PC-9 (cell line): ENCODE results near the gene SSC5D. TPM values are rescaled to one million over a fixed set of nuclear protein-coding genes. Genes with fewer than 3 reads are reported as not detected.

Experiments used
- BruUV-seq: library from RNA; stranded (reverse); fragments of 400-500 nt; replicated peaks from 2 replicates; lab custom pipeline; 2021; lab: Mats Ljungman, UMichigan
- CTCF ChIA-PET: fragments of 300-600 bp; sonication (Branson Sonifier 250); formaldehyde crosslinking; loops from one replicate; lab custom pipeline; 2022; ENCODE audit warnings: antibody characterized with exemption; lab: Charles Lee
- POLR2A ChIA-PET: fragments of 300-600 bp; sonication (Branson Sonifier 250); formaldehyde crosslinking; loops from one replicate; lab custom pipeline; 2022; ENCODE audit warnings: antibody characterized with exemption; ENCODE audit not compliant: unreplicated experiment; lab: Charles Lee
- DNase-seq, 2 experiments: peaks; one replicate each; pipeline versions ENCODE4 v3.0.0 to v3.0.0-alpha.2; 2015 to 2022; ENCODE audit warnings: mixed read lengths in 1 of 2
- H2AFZ ChIP-seq: fragments of 200-600 bp; sonication (generic); 2 replicates; pipeline ENCODE4 v1.8.1; 2017; ENCODE audit warnings: antibody characterized with exemption
- H3F3A ChIP-seq: fragments of 200-600 bp; sonication (generic); 2 replicates; pipeline ENCODE4 v1.8.1; 2017; ENCODE audit warnings: antibody characterized with exemption, mild to moderate bottlenecking, low read depth; ENCODE audit not compliant: insufficient read depth
- H3K27ac ChIP-seq: fragments of 200-600 bp; sonication (generic); 2 replicates; pipeline ENCODE4 v1.6.1; 2016; ENCODE audit warnings: mixed run types
- H3K27me3 ChIP-seq: fragments of 200-600 bp; sonication (generic); 2 replicates; pipeline ENCODE4 v1.6.1; 2016; ENCODE audit warnings: low read depth, mixed run types; ENCODE audit not compliant: insufficient read depth
- H3K36me3 ChIP-seq: fragments of 200-600 bp; sonication (generic); 2 replicates; pipeline ENCODE4 v1.6.1; 2016; ENCODE audit warnings: low read depth, mixed run types
- H3K4me1 ChIP-seq: fragments of 200-600 bp; sonication (generic); replicated peaks from 2 replicates; pipeline ENCODE4 v1.6.1; 2016; ENCODE audit warnings: mixed run types; ENCODE audit not compliant: insufficient read depth
- H3K4me2 ChIP-seq: fragments of 200-600 bp; sonication (generic); 2 replicates; pipeline ENCODE4 v1.6.1; 2017; ENCODE audit warnings: mixed run types
- H3K4me3 ChIP-seq: fragments of 200-600 bp; sonication (generic); 2 replicates; pipeline ENCODE4 v1.6.1; 2016; ENCODE audit warnings: mixed run types
- H3K79me2 ChIP-seq: fragments of 200-600 bp; sonication (generic); 2 replicates; pipeline ENCODE4 v1.6.1; 2017; ENCODE audit warnings: low read depth, mixed run types
- H3K9me2 ChIP-seq: fragments of 200-600 bp; sonication (generic); 2 replicates; pipeline ENCODE4 v1.8.1; 2017; ENCODE audit warnings: mild to moderate bottlenecking; ENCODE audit not compliant: insufficient read depth
- H3K9me3 ChIP-seq: fragments of 200-600 bp; sonication (generic); 2 replicates; pipeline ENCODE4 v1.8.1; 2016; ENCODE audit warnings: low read depth; ENCODE audit not compliant: insufficient read depth
- H4K20me1 ChIP-seq: fragments of 200-600 bp; sonication (generic); 2 replicates; pipeline ENCODE4 v1.8.1; 2017; ENCODE audit not compliant: insufficient read depth
- CTCF ChIP-seq: fragments of 200-600 bp; sonication (generic); conservative IDR thresholded peaks from 2 replicates; pipeline ENCODE4 v1.6.1; 2017; ENCODE audit warnings: mixed run types, antibody characterized with exemption, mild to moderate bottlenecking, moderate library complexity
- EZH2 ChIP-seq: fragments of 200-600 bp; sonication (generic); IDR thresholded peaks from 2 replicates; pipeline ENCODE4 v1.8.0; 2017; ENCODE audit warnings: antibody characterized with exemption, low read depth
- intact Hi-C: fragments of 100-400 bp; cut with micrococcal nuclease; formaldehyde crosslinking; loops from one replicate; pipeline ENCODE4 v1.10.0; 2022; ENCODE audit not compliant: unreplicated experiment
- total RNA-seq: library from RNA; stranded (reverse); gene quantifications from 2 replicates; pipeline ENCODE4 v1.2.3, GENCODE V29; 2021

The SSC5D gene
- total RNA-seq, 1 experiment from 2014 or later = 3.9 TPM

- no TSS peak for BruUV-seq
- DNase-seq = no peak
- intact Hi-C loops = no loop called here
- H3K4me1 ChIP-seq = peaks cover 14% of the 10 kb centered on the region
- no peaks in the 10 kb centered on the region for H3K9me3 ChIP-seq
- H2AFZ ChIP-seq = no peak overlapping the region
- no peaks in the 10 kb centered on the region for H3K79me2 ChIP-seq
- H3K4me3 ChIP-seq = no peak overlapping the region
- H3K36me3 ChIP-seq = no peaks in the 10 kb centered on the region
- no peak overlapping the region for H3K4me2 ChIP-seq
- no peaks in the 10 kb centered on the region for H4K20me1 ChIP-seq
- no peaks in the 10 kb centered on the region for H3K27me3 ChIP-seq
- H3F3A ChIP-seq = peaks cover 32% of the 10 kb centered on the region
- H3K9me2 ChIP-seq = no peaks in the 10 kb centered on the region
- POLR2A ChIA-PET = no interaction called here
- CTCF ChIA-PET = no interaction called here
- TF ChIP-seq CTCF (no peak), EZH2 (no peak)
- H3K27ac ChIP-seq = no peak overlapping the region
Observed at GRCh38 chr19:55554741-55555152, 66.5 kb downstream of the SSC5D start.

GRCh38 chr19:55559684-55560083 lies 71.4 kb downstream of the SSC5D start:
- no peaks in the 10 kb centered on the region for H3K36me3 ChIP-seq
- TF ChIP-seq CTCF = no peak
- no peak for TF ChIP-seq EZH2
- no peak overlapping the region for H3K4me3 ChIP-seq
- H3K9me2 ChIP-seq = no peaks in the 10 kb centered on the region
- H3K4me2 ChIP-seq = no peak overlapping the region
- no peaks in the 10 kb centered on the region for H3K27me3 ChIP-seq
- POLR2A ChIA-PET = no interaction called here
- H3K79me2 ChIP-seq = no peaks in the 10 kb centered on the region
- no peak overlapping the region for H3K27ac ChIP-seq
- no peak overlapping the region for H2AFZ ChIP-seq
- intact Hi-C loops = no loop called here
- H3F3A ChIP-seq = peaks cover 13% of the 10 kb centered on the region; the same call in 1 of the 2 replicates
- H3K4me1 ChIP-seq = no peaks in the 10 kb centered on the region
- no TSS peak for BruUV-seq
- H3K9me3 ChIP-seq = peaks cover 6% of the 10 kb centered on the region; the same call in 1 of the 2 replicates
- H4K20me1 ChIP-seq = no peaks in the 10 kb centered on the region
- DNase-seq = no peak
- CTCF ChIA-PET = no interaction called here

GRCh38 chr19:55563261-55563690 lies 75.0 kb downstream of the SSC5D start:
- intact Hi-C loops = no loop called here

More at GRCh38 chr19:55563261-55563690, 75.0 kb downstream of the SSC5D start:
- TF ChIP-seq CTCF (no peak), EZH2 (no peak)
- no peak overlapping the region for H2AFZ ChIP-seq
- H3K36me3 ChIP-seq = no peaks in the 10 kb centered on the region
- no peak for DNase-seq
- no peak overlapping the region for H3K27ac ChIP-seq
- ChIA-PET POLR2A (no interaction called here), CTCF (no interaction called here)
- no peak overlapping the region for H3K4me2 ChIP-seq
- no peak overlapping the region for H3K4me3 ChIP-seq
- no peaks in the 10 kb centered on the region for H3K4me1 ChIP-seq
- no TSS peak for BruUV-seq
- H3K9me3 ChIP-seq = peaks cover 6% of the 10 kb centered on the region; the same call in 1 of the 2 replicates
- no peaks in the 10 kb centered on the region for H3K27me3 ChIP-seq
- H4K20me1 ChIP-seq = no peaks in the 10 kb centered on the region
- no peaks in the 10 kb centered on the region for H3K79me2 ChIP-seq
- 0 out of 2 replicates have a peak, but pooled peaks cover 2% of the 10 kb centered on the region for H3F3A ChIP-seq
- H3K9me2 ChIP-seq = no peaks in the 10 kb centered on the region
